HFFc6 (cell line): ENCODE data around the gene GPC1. TPM values are rescaled to one million over a fixed set of nuclear protein-coding genes. Genes with fewer than 3 reads are reported as not detected.
A peak's percentile ranks its signal among the peaks of the same experiment; 100 is the strongest.

Source experiments
- DNase-seq: peaks from one replicate; pipeline ENCODE4 v3.0.0-alpha.2; 2018
- H3K27ac Mint-ChIP-seq: 2 replicates; pipeline ENCODE4 v1.8.0; 2020; ENCODE audit warnings: mild to moderate bottlenecking, mixed read lengths
- H3K27me3 Mint-ChIP-seq: 2 replicates; pipeline ENCODE4 v1.8.0; 2021; ENCODE audit warnings: mild to moderate bottlenecking, moderate library complexity, mixed read lengths; ENCODE audit not compliant: insufficient read depth
- H3K36me3 Mint-ChIP-seq: 2 replicates; pipeline ENCODE4 v1.8.0; 2021; ENCODE audit warnings: low read depth, mixed read lengths
- H3K4me1 Mint-ChIP-seq: 2 replicates; pipeline ENCODE4 v1.8.0; 2020; ENCODE audit warnings: low read depth, mixed read lengths
- H3K4me3 Mint-ChIP-seq: 2 replicates; pipeline ENCODE4 v1.8.0; 2020; ENCODE audit warnings: mild to moderate bottlenecking, moderate library complexity, mixed read lengths
- H3K9me3 Mint-ChIP-seq: 2 replicates; pipeline ENCODE4 v1.8.0; 2020; ENCODE audit warnings: mild to moderate bottlenecking, mixed read lengths
- total RNA-seq, 6 experiments: library from RNA; stranded (reverse); fragmentation: NEBNext Ultra II Directional; extraction: Animal tissue kit (Norgen Biotek cat#: 25700); gene quantifications; 2 replicates in 1 of 6; 3 replicates in 5 of 6; pipeline ENCODE4 v1.2.3, GENCODE V29; 2021
- TF ChIP-seq, protein P1 (sequence below): fragments of 200-600 bp; sonication (generic); IDR thresholded peaks from 2 replicates; pipeline ENCODE4 v1.5.0; 2021; ENCODE audit warnings: antibody characterized with exemption, mild to moderate bottlenecking

The GPC1 gene
- total RNA-seq, 6 experiments from 2014 or later = 315 to 403 (median 350) TPM

- peaks cover 36% of the 10 kb centered on the region for H3K9me3 Mint-ChIP-seq
- peaks cover 2% of the 10 kb centered on the region for H3K27me3 Mint-ChIP-seq
- no peaks in the 10 kb centered on the region for H3K4me1 Mint-ChIP-seq
- no peak overlapping the region for H3K4me3 Mint-ChIP-seq
- peaks cover 15% of the 10 kb centered on the region for H3K36me3 Mint-ChIP-seq
- DNase-seq = no peak
- TF ChIP-seq, protein P1, sequence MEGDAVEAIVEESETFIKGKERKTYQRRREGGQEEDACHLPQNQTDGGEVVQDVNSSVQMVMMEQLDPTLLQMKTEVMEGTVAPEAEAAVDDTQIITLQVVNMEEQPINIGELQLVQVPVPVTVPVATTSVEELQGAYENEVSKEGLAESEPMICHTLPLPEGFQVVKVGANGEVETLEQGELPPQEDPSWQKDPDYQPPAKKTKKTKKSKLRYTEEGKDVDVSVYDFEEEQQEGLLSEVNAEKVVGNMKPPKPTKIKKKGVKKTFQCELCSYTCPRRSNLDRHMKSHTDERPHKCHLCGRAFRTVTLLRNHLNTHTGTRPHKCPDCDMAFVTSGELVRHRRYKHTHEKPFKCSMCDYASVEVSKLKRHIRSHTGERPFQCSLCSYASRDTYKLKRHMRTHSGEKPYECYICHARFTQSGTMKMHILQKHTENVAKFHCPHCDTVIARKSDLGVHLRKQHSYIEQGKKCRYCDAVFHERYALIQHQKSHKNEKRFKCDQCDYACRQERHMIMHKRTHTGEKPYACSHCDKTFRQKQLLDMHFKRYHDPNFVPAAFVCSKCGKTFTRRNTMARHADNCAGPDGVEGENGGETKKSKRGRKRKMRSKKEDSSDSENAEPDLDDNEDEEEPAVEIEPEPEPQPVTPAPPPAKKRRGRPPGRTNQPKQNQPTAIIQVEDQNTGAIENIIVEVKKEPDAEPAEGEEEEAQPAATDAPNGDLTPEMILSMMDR = no peak
- no peak overlapping the region for H3K27ac Mint-ChIP-seq
Observed at GRCh38 chr2:240420206-240421104, 15.0 kb upstream of the GPC1 start.

- H3K27ac Mint-ChIP-seq = no peak overlapping the region
- H3K27me3 Mint-ChIP-seq = peaks cover 2% of the 10 kb centered on the region
- no peak overlapping the region for H3K4me3 Mint-ChIP-seq
Observed at GRCh38 chr2:240421381-240421780, 14.1 kb upstream of the GPC1 start.

DNA sequence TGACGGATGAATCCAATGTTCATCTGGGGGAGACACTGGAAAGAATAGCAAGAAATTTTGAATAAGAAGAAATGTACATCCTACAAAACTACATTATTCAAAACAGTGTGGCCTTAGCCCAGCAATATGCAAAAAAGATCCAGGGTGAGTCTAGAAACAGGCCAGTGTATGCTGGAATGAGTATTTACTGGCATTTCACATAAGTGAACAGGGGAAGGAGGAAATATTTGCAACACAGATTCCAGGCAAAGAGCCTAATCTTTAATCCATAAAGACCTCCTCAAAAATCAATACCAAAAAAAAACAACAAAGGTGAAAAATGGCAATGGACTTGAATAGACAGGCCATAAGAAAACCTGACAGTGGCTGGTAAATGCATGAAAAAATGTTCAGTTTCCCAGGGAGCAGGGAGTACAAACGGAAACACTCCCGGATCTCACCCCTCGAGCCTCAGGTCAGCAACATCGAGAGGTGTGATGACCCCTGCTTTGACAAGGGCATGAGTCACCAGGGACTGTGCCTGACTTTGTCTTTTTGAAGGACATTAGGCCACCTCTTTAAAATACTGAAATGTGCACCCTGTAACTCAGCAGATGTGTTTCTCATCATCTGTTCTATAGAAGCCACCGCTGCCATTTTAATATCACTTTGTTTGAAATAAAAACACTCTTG lies 12.7 kb upstream of the GPC1 start:
- peaks cover 15% of the 10 kb centered on the region for H3K36me3 Mint-ChIP-seq
- no peak overlapping the region for H3K27ac Mint-ChIP-seq
- TF ChIP-seq, protein P1 = no peak
- peaks cover 46% of the 10 kb centered on the region for H3K9me3 Mint-ChIP-seq
- peaks cover 8% of the 10 kb centered on the region for H3K4me1 Mint-ChIP-seq
- peaks cover 2% of the 10 kb centered on the region for H3K27me3 Mint-ChIP-seq
- H3K4me3 Mint-ChIP-seq = no peak overlapping the region
- DNase-seq = no peak

More at GRCh38 chr2:240421381-240421780, 14.1 kb upstream of the GPC1 start:
- Mint-ChIP-seq H3K9me3 (peaks cover 45% of the 10 kb centered on the region), H3K4me1 (peaks cover under 1% of the 10 kb centered on the region), H3K36me3 (peaks cover 15% of the 10 kb centered on the region)
- TF ChIP-seq, protein P1 = no peak
- DNase-seq = no peak

- H3K27ac Mint-ChIP-seq = no peak overlapping the region
- H3K4me1 Mint-ChIP-seq = peaks cover 18% of the 10 kb centered on the region
- H3K9me3 Mint-ChIP-seq = peaks cover 39% of the 10 kb centered on the region
- H3K27me3 Mint-ChIP-seq = no peaks in the 10 kb centered on the region; the same call in none of the 2 replicates
- TF ChIP-seq, protein P1 = no peak
- no peak for DNase-seq
- H3K36me3 Mint-ChIP-seq = peaks cover 8% of the 10 kb centered on the region
- H3K4me3 Mint-ChIP-seq = no peak overlapping the region
Observed at GRCh38 chr2:240423788-240424191, 11.7 kb upstream of the GPC1 start.

GRCh38 chr2:240424341-240425235 lies 10.9 kb upstream of the GPC1 start:
- Mint-ChIP-seq H3K4me1 (peaks cover 22% of the 10 kb centered on the region), H3K27ac (no peak overlapping the region), H3K27me3 (no peaks in the 10 kb centered on the region; the same call in 1 of the 2 replicates), H3K36me3 (peaks cover 8% of the 10 kb centered on the region), H3K9me3 (peaks cover 37% of the 10 kb centered on the region), H3K4me3 (no peak overlapping the region)
- no peak for DNase-seq
- TF ChIP-seq, protein P1 = peak; percentile 26; the same call in 1 of the 2 replicates
